Sigmoid colon (tissue), 4 donors: ENCODE measurements around the gene TPRKB.
"Not testable (repeated sequence)": the region's sequence is repeated elsewhere in the genome, so short reads cannot be mapped to it uniquely, and the experiment has no call there.

ENCODE experiments used
- CTCF ChIP-seq, 4 experiments: fragments of 450-650 bp in 3 of 4; fragments of 200-600 bp in 1 of 4; IDR thresholded peaks; one replicate each; pipeline ENCODE4 v1.5.1; 2016 to 2019; ENCODE audit warnings: antibody characterized with exemption in 4 of 4, mild to moderate bottlenecking in 3 of 4, moderate library complexity in 2 of 4
- POLR2AphosphoS5 ChIP-seq, 4 donors: sonication (generic); formaldehyde crosslinking; IDR thresholded peaks; one replicate each; pipeline ENCODE4 v1.6.1; 2017; ENCODE audit warnings: antibody characterized with exemption in 4 of 4

- TF ChIP-seq POLR2AphosphoS5, CTCF (IDR thresholded peaks at IDR 0.05): not testable (repeated sequence)
Observed at GRCh38 chr2:73688494-73688893, 48.7 kb downstream of the TPRKB start.
